Kasumi-1 (cell line): ENCODE results near the gene LRP6.
"Not testable (repeated sequence)": the region's sequence is repeated elsewhere in the genome, so short reads cannot be mapped to it uniquely, and the experiment has no call there.

Experiments
- DNase-seq, 2 experiments: peaks; one replicate each; lab custom pipeline; 2025; lab: John Stamatoyannopoulos, UW

Gene LRP6

GRCh38 chr12:12121061-12121460 is 145.8 kb downstream of the LRP6 start:
- no peak for DNase-seq

GRCh38 chr12:12116677-12117076 is 150.2 kb downstream of the LRP6 start:
- no peak for DNase-seq

- DNase-seq = no peak
These were observed 151.3 kb downstream of the LRP6 start for GRCh38 chr12:12115514-12115913.

- not testable (repeated sequence) for DNase-seq
These were observed 155.8 kb downstream of the LRP6 start for GRCh38 chr12:12110923-12111555.

GRCh38 chr12:12108441-12109058 is 158.3 kb downstream of the LRP6 start:
- DNase-seq = no peak

GRCh38 chr12:12107678-12108077 is 159.2 kb downstream of the LRP6 start:
- DNase-seq = no peak

GRCh38 chr12:12099102-12099501 is 167.7 kb downstream of the LRP6 start:
- no peak for DNase-seq

- DNase-seq = no peak
These were observed 168.2 kb downstream of the LRP6 start for GRCh38 chr12:12098691-12099015.

GRCh38 chr12:12097891-12098690 is 168.8 kb downstream of the LRP6 start:
- DNase-seq = no peak

- DNase-seq = no peak
These were observed 171.8 kb downstream of the LRP6 start for GRCh38 chr12:12095021-12095420.

GRCh38 chr12:12094481-12094880 is 172.4 kb downstream of the LRP6 start:
- DNase-seq = no peak

GRCh38 chr12:12091977-12092663 is 174.7 kb downstream of the LRP6 start:
- no peak for DNase-seq

GRCh38 chr12:12091071-12091470 is 175.8 kb downstream of the LRP6 start:
- no peak for DNase-seq

- DNase-seq = no peak
These were observed 178.1 kb downstream of the LRP6 start for GRCh38 chr12:12088761-12089160.

GRCh38 chr12:12088147-12088546 is 178.7 kb downstream of the LRP6 start:
- DNase-seq = no peak

- DNase-seq = no peak
These were observed 179.2 kb downstream of the LRP6 start for GRCh38 chr12:12087693-12088034.

- DNase-seq = no peak
These were observed 179.7 kb downstream of the LRP6 start for GRCh38 chr12:12086973-12087692.

- no peak for DNase-seq
These were observed 180.5 kb downstream of the LRP6 start for GRCh38 chr12:12086362-12086761.

- DNase-seq = no peak
These were observed 183.2 kb downstream of the LRP6 start for GRCh38 chr12:12083688-12084087.

GRCh38 chr12:12081836-12082497 is 184.9 kb downstream of the LRP6 start:
- peak; percentile 10 to 15 for DNase-seq

GRCh38 chr12:12079291-12079690 is 187.6 kb downstream of the LRP6 start:
- DNase-seq = no peak
